T-cell (primary cell): ENCODE results near the gene FKBP14. TPM values are rescaled to one million over a fixed set of nuclear protein-coding genes. Genes with fewer than 3 reads are reported as not detected.
A peak's percentile ranks its signal among the peaks of the same experiment; 100 is the strongest.

ENCODE experiments used
- ATAC-seq, 4 experiments: fragments of 200-7000 bp in 3 of 4; fragments of 150-1000 bp in 1 of 4; cut with Tn5 transposase; replicated peaks in 1 of 4; 1 replicate in 3 of 4; 2 replicates in 1 of 4; pipeline ENCODE4 v1.10.0; 2021; ENCODE audit warnings: moderate library complexity in 3 of 4, mild to moderate bottlenecking in 2 of 4, moderate number of reproducible peaks in 1 of 4
- CTCF ChIA-PET, 2 donors: fragments of 300-600 bp; sonication (Branson Sonifier 250); formaldehyde crosslinking; loops; one replicate each; lab custom pipeline; 2022; ENCODE audit warnings: antibody characterized with exemption in 2 of 2; lab: Charles Lee
- POLR2A ChIA-PET, 2 donors: fragments of 300-600 bp; sonication (Branson Sonifier 250); formaldehyde crosslinking; loops; one replicate each; lab custom pipeline; 2022; ENCODE audit warnings: antibody characterized with exemption in 2 of 2; lab: Charles Lee
- DNase-seq, 35 experiments: peaks; one replicate each; pipeline versions ENCODE4 v3.0.0 to v3.0.0-alpha.2; 2013 to 2023
- H3K27ac ChIP-seq: one replicate; pipeline ENCODE4 v1.5.1; 2013; ENCODE audit warnings: low read length
- H3K27me3 ChIP-seq, 2 experiments: replicated peaks in 1 of 2; 1 replicate in 1 of 2; 2 replicates in 1 of 2; pipeline versions ENCODE4 v1.6.1 to v1.7.0; 2013; ENCODE audit warnings: low read length in 1 of 2, mixed read lengths in 1 of 2; ENCODE audit not compliant: control insufficient read depth in 2 of 2, insufficient read depth in 2 of 2; ENCODE audit errors: extremely low read depth in 1 of 2
- H3K36me3 ChIP-seq, 2 donors: 1 replicate in 1 of 2; 2 replicates in 1 of 2; pipeline versions ENCODE4 v1.6.1 to v1.7.0; 2013; ENCODE audit warnings: low read length in 1 of 2; ENCODE audit not compliant: control insufficient read depth in 2 of 2, insufficient read depth in 1 of 2; ENCODE audit errors: extremely low read depth in 1 of 2
- H3K4me1 ChIP-seq, 2 experiments: 1 replicate in 1 of 2; 2 replicates in 1 of 2; pipeline versions ENCODE4 v1.6.1 to v1.7.0; 2013; ENCODE audit warnings: low read length in 2 of 2, mixed read lengths in 1 of 2; ENCODE audit not compliant: insufficient read depth in 2 of 2, control insufficient read depth in 1 of 2; ENCODE audit errors: extremely low read depth in 1 of 2
- H3K4me3 ChIP-seq, 2 donors: 1 replicate in 1 of 2; 2 replicates in 1 of 2; pipeline versions ENCODE4 v1.5.1 to v1.7.0; 2013; ENCODE audit warnings: mild to moderate bottlenecking in 2 of 2, low read length in 1 of 2, moderate library complexity in 1 of 2; ENCODE audit not compliant: control insufficient read depth in 1 of 2; ENCODE audit errors: extremely low read depth in 1 of 2
- H3K9me3 ChIP-seq: 2 replicates; pipeline ENCODE4 v1.7.0; 2013
- H3K27ac Mint-ChIP-seq, 2 donors: one replicate each; pipeline ENCODE4 v1.8.0; 2020 to 2021; ENCODE audit warnings: mild to moderate bottlenecking in 2 of 2, mixed read lengths in 2 of 2
- H3K27me3 Mint-ChIP-seq, 2 donors: one replicate each; pipeline ENCODE4 v1.8.0; 2021 to 2022; ENCODE audit warnings: mixed read lengths in 2 of 2
- H3K36me3 Mint-ChIP-seq: one replicate; pipeline ENCODE4 v1.8.0; 2021; ENCODE audit warnings: mixed read lengths
- H3K4me1 Mint-ChIP-seq, 3 donors: one replicate each; pipeline ENCODE4 v1.8.0; 2020 to 2022; ENCODE audit warnings: mixed read lengths in 3 of 3, mild to moderate bottlenecking in 1 of 3
- H3K4me3 Mint-ChIP-seq, 3 donors: one replicate each; pipeline ENCODE4 v1.8.0; 2020 to 2022; ENCODE audit warnings: mild to moderate bottlenecking in 3 of 3, mixed read lengths in 3 of 3, moderate library complexity in 3 of 3
- H3K9me3 Mint-ChIP-seq, 3 donors: one replicate each; pipeline ENCODE4 v1.8.0; 2020 to 2022; ENCODE audit warnings: mixed read lengths in 3 of 3
- WGBS: methylation state at CpG from one replicate; pipeline ENCODE4 v1.1.5; 2013; ENCODE audit warnings: missing lambda C conversion rate; ENCODE audit not compliant: insufficient coverage; 5-methylcytosine and 5-hydroxymethylcytosine counted together
- total RNA-seq, 35 experiments: library from RNA in 6 of 35; stranded (reverse) in 6 of 35; fragments of 120-200 nt in 1 of 35; gene quantifications; one replicate each; pipeline versions ENCODE4 v1.2.1 to v1.2.4 and lab custom pipeline; 2013 to 2026

FKBP14 gene
- total RNA-seq, 5 donors from 2014 or later (not counting 1 experiment from before 2014, with no cell fraction given): 4.2 to 5.0 (median 4.5) TPM

DNA sequence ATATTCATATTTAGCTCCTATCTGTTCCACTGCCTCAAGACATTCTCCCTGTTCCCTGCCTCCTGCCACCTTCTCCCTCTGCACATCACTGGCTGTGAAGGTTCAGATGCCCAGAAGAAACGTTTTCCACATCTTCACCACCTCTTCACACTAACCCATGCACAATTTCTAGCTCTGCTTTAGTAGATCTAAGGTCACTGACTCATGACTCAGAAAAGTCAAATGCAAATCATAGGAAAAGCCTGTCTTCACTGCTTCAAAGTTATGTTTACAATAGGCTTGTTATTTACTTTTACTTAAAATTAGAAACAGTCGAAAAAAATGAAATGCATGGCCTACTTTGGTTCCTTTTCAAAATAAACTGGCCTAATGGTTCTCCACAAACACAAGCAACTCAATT, 39.4 kb downstream of the FKBP14 start:
- Histone ChIP-seq H3K4me3 (no peak overlapping the region), H3K36me3 (no peaks in the 10 kb centered on the region), H3K4me1 (peaks cover 2 to 10% of the 10 kb centered on the region in 2 experiments), H3K27me3 (peaks cover 0 to 45% of the 10 kb centered on the region in 2 experiments), H3K9me3 (no peaks in the 10 kb centered on the region), H3K27ac (no peak overlapping the region)
- ATAC-seq (no peak), DNase-seq (no peak)
- Mint-ChIP-seq H3K27me3 (peaks cover 38 to 59% of the 10 kb centered on the region in 2 donors), H3K4me3 (no peak overlapping the region), H3K4me1 (peaks cover 10 to 23% (median 13%) of the 10 kb centered on the region in 3 donors), H3K9me3 (no peaks in the 10 kb centered on the region), H3K36me3 (no peaks in the 10 kb centered on the region), H3K27ac (no peak overlapping the region)
- 11% methylated on average over 1 of the region's 2 CpGs for WGBS
- POLR2A ChIA-PET: no interaction called here
- CTCF ChIA-PET: interaction anchor here in 1 of 2 donors (0.5 kb wide), 1 partner anchor 275 kb away, joined by 3 read pairs; no protein-coding TSS in a partner anchor

DNA sequence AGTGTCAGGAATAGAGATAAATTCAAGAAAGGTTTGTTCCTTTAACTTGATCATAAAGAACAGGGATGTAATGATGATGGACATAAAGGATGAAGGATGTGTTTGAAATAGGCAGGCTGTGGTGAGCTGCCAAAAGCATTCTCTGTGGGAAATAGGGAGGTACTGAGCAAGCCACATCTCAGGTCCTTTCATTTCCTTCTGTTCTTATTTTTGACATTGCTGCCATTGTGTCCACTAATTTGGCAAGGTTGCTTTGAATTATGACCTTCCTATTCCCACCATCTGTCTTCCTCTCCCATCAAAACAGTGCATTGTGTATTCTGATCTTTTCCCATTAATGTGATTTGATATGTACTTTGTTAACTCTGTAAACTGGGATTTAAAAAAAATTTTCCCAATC, 46.4 kb downstream of the FKBP14 start:
- Mint-ChIP-seq H3K36me3 (no peaks in the 10 kb centered on the region), H3K4me1 (no peaks in the 10 kb centered on the region), H3K27me3 (peaks cover 0 to 24% of the 10 kb centered on the region in 2 donors), H3K27ac (no peak overlapping the region), H3K4me3 (no peak overlapping the region), H3K9me3 (no peaks in the 10 kb centered on the region)
- DNase-seq (no peak), ATAC-seq (no peak)
- Histone ChIP-seq H3K27ac (no peak overlapping the region), H3K36me3 (no peaks in the 10 kb centered on the region), H3K27me3 (peaks cover 0 to 15% of the 10 kb centered on the region in 2 experiments), H3K4me1 (peaks cover 0 to 16% of the 10 kb centered on the region in 2 experiments), H3K9me3 (no peaks in the 10 kb centered on the region), H3K4me3 (no peak overlapping the region)
- ChIA-PET CTCF (no interaction called here), POLR2A (no interaction called here)

DNA sequence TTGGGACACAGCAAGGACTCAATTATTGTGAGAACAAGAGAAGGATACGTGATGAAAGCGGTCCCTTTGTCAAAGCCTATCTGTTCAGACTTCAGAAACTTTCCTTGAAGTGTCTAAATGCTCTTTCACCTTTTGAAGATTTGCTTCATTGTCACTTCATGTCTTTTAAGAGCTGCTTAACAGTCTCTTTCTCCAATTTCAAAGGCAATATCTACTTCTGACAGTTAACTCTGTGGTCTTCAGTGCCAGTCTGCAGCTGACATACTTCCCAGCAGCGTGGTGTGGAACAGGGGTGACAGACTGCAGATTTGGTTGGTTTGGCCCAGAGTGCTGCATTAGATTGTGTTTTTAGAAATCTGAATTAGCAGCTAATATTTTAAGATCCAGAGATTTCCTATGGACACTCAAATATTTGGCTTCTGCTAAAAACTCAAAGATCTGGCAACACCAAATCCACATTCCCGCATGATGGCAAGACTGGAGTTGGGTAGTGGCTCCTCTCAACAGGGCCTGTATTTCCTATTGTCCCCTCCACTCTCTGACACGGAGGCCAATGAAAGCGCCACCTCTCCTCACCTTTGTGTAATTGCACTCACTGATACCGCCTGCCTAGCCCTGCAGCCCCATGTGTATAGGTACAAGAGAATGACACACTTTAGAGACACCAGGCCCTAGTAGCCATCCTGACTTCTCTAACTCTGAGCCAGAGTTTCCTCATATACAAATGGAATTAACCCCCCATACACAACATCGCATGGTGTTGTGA, 48.4 kb downstream of the FKBP14 start:
- Histone ChIP-seq H3K4me3 (no peak overlapping the region), H3K27ac (no peak overlapping the region), H3K36me3 (no peaks in the 10 kb centered on the region), H3K9me3 (no peaks in the 10 kb centered on the region), H3K4me1 (peaks cover 0 to 16% of the 10 kb centered on the region in 2 experiments), H3K27me3 (peaks cover 0 to 7% of the 10 kb centered on the region in 2 experiments)
- Mint-ChIP-seq H3K27me3 (peaks cover 0 to 17% of the 10 kb centered on the region in 2 donors), H3K4me3 (no peak overlapping the region), H3K27ac (no peak overlapping the region), H3K36me3 (no peaks in the 10 kb centered on the region), H3K9me3 (no peaks in the 10 kb centered on the region), H3K4me1 (peaks cover 0 to 2% (median 0%) of the 10 kb centered on the region in 3 donors)
- CTCF ChIA-PET: no interaction called here
- POLR2A ChIA-PET: no interaction called here
- WGBS: 38% methylated on average over 2 of the region's 8 CpGs
- DNase-seq: no peak
- ATAC-seq: peak in 1 of 4 experiments; percentile 42

DNA sequence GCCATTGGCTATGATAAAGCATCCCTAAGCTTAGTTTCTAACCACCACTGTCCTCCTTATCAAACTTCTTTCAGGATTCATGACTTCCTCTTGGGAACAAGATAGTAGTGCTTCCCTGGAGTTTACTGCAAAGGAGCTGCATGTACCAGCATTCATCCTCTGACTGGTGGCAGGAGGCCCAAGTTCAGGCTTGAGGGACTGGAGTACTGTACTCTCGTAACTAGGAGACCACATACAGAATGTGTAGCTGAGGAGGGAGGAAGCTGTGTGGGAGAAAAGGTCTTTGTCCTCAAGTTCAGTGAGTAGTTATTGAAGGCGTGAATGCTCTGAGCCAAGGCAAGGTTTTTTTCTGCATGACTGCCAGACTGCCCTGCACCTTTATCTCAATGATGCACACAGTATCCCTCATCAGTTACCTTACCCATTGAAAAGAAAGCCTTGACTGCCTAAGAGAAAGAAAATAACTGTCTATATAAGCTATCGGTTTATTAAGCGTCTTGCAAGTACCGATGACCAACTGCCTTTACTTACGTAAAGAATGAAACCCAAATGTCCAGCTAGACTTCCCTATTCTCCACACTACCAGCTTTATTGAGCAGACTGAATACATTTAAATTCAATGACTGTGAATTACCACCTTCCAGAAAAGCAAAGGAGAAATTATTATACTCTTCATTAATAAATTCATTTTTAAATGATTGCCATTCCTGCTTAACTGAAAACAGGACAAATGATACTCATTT, 49.7 kb downstream of the FKBP14 start:
- Mint-ChIP-seq H3K9me3 (no peaks in the 10 kb centered on the region), H3K4me3 (no peak overlapping the region), H3K27ac (no peak overlapping the region), H3K4me1 (peaks cover 0 to 2% (median 0%) of the 10 kb centered on the region in 3 donors), H3K36me3 (no peaks in the 10 kb centered on the region), H3K27me3 (peaks cover 0 to 16% of the 10 kb centered on the region in 2 donors)
- no peaks in the 10 kb centered on the region for H3K36me3 ChIP-seq
- no peak overlapping the region for H3K27ac ChIP-seq
- no peaks in the 10 kb centered on the region for H3K9me3 ChIP-seq
- CTCF ChIA-PET: no interaction called here
- WGBS: no CpG with 5 or more reads among the region's 6 CpGs
- H3K4me3 ChIP-seq: no peak overlapping the region
- no peak for DNase-seq
- H3K27me3 ChIP-seq: peaks cover 0 to 4% of the 10 kb centered on the region in 2 experiments
- H3K4me1 ChIP-seq: peaks cover 0 to 16% of the 10 kb centered on the region in 2 experiments
- POLR2A ChIA-PET: interaction anchor here in 1 of 2 donors (0.6 kb wide), 1 partner anchor 490 kb away, joined by 3 read pairs; no protein-coding TSS in a partner anchor
- no peak for ATAC-seq

DNA sequence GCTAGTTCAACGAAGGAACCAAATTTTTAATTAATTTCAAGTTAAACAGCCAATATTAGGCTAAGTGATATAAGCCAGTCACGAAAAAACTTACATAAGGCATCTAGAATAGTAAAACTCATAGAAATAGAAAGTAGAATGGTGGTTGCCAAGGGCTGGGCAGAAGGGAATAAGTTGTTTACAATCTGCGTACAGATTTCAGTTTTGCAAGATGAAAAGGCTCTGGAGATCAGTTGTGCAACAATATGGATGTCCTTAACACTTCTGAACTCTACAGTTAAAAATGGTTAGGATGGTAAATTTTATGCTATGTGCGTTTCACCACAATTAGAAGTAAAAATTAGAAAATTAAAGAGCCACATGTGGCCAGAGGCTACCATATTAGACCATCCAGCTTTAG, 50.2 kb downstream of the FKBP14 start:
- no CpG with 5 or more reads among the region's 4 CpGs for WGBS
- H3K27ac Mint-ChIP-seq: no peak overlapping the region
- CTCF ChIA-PET: interaction anchor here in 1 of 2 donors (1.0 kb wide), 1 partner anchor 86 kb away, joined by 4 read pairs; no protein-coding TSS in a partner anchor
- Histone ChIP-seq H3K4me1 (peaks cover 0 to 16% of the 10 kb centered on the region in 2 experiments), H3K27me3 (peaks cover 0 to 4% of the 10 kb centered on the region in 2 experiments), H3K9me3 (no peaks in the 10 kb centered on the region), H3K36me3 (no peaks in the 10 kb centered on the region), H3K27ac (no peak overlapping the region), H3K4me3 (no peak overlapping the region)
- H3K27me3 Mint-ChIP-seq: peaks cover 0 to 16% of the 10 kb centered on the region in 2 donors
- POLR2A ChIA-PET: no interaction called here
- DNase-seq: no peak
- H3K4me1 Mint-ChIP-seq: peaks cover 0 to 2% (median 0%) of the 10 kb centered on the region in 3 donors
- no peak overlapping the region for H3K4me3 Mint-ChIP-seq
- ATAC-seq: no peak
- H3K9me3 Mint-ChIP-seq: no peaks in the 10 kb centered on the region
- no peaks in the 10 kb centered on the region for H3K36me3 Mint-ChIP-seq

DNA sequence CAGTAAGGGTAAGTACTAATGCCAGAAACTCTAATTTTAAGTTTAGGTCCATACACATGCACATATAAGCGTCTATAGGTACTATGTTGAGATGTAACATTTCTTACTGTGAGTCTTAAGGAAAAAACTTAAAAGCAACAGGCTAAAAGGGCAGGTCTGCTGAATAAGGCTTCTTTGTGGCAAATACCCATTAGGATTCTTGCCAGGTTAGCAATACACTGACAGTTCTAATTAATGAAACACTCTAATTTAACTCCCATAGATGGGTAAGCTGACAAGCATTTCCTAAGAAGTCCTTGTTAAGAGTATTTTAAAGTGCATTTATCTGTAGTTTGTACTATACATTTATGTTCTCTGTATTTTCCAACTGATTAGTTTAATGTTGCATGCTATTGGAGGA, 50.9 kb downstream of the FKBP14 start:
- Mint-ChIP-seq H3K36me3 (no peaks in the 10 kb centered on the region), H3K4me1 (peaks cover 0 to 2% (median 2%) of the 10 kb centered on the region in 3 donors), H3K4me3 (no peak overlapping the region), H3K27me3 (peaks cover under 1 to 19% of the 10 kb centered on the region in 2 donors), H3K27ac (no peak overlapping the region), H3K9me3 (no peaks in the 10 kb centered on the region)
- no peak overlapping the region for H3K4me3 ChIP-seq
- no peak overlapping the region for H3K27ac ChIP-seq
- ATAC-seq (no peak), DNase-seq (no peak)
- no peaks in the 10 kb centered on the region for H3K9me3 ChIP-seq
- H3K27me3 ChIP-seq: peaks cover 0 to 4% of the 10 kb centered on the region in 2 experiments
- POLR2A ChIA-PET: no interaction called here
- CTCF ChIA-PET: interaction anchor here in 1 of 2 donors (1.0 kb wide), 1 partner anchor 86 kb away, joined by 4 read pairs; no protein-coding TSS in a partner anchor
- peaks cover 0 to 16% of the 10 kb centered on the region in 2 experiments for H3K4me1 ChIP-seq
- H3K36me3 ChIP-seq: no peaks in the 10 kb centered on the region
- WGBS: no CpG with 5 or more reads among the region's 1 CpG
